ENCODE results near the gene TOPAZ1. TPM values are rescaled to one million over a fixed set of nuclear protein-coding genes. Genes with fewer than 3 reads are reported as not detected.

TOPAZ1 gene
- total RNA-seq, 1 experiment from 2014 or later = not detected

GRCh38 chr3:44365952-44366351, 124.3 kb downstream of the TOPAZ1 start:
- POLR2A ChIA-PET (ENCODE audit: unreplicated experiment) = no interaction called here
- no peaks in the 10 kb centered on the region for H3K9me3 ChIP-seq (ENCODE audit: low read length)
- H4K20me1 ChIP-seq (ENCODE audit: low read length) = no peaks in the 10 kb centered on the region
- no TSS peak for BruUV-seq (replicated peaks)
- no peaks in the 10 kb centered on the region for H3K27me3 ChIP-seq (ENCODE audit: low read length)
- H3K4me3 ChIP-seq (ENCODE audit: low read length) = no peak overlapping the region
- intact Hi-C loops (cut with micrococcal nuclease) = no loop called here
- DNase-seq (no peak), ATAC-seq (no peak)
- no peaks in the 10 kb centered on the region for H3K36me3 ChIP-seq (ENCODE audit: low read depth, low read length)
- H3K9me2 ChIP-seq (replicated peaks; ENCODE audit: low read length) = no peaks in the 10 kb centered on the region
- H3K4me2 ChIP-seq (ENCODE audit: low read length) = no peak overlapping the region
- H2AFZ ChIP-seq (ENCODE audit: low read length) = no peak overlapping the region
- no peak overlapping the region for H3K27ac ChIP-seq (ENCODE audit: low read length)
- no peaks in the 10 kb centered on the region for H3K4me1 ChIP-seq (ENCODE audit: insufficient read depth, low read length)
- no peaks in the 10 kb centered on the region for H3K79me2 ChIP-seq (ENCODE audit: low read length)
- H3F3A ChIP-seq (ENCODE audit: low read length, unreplicated experiment) = no peaks in the 10 kb centered on the region
- no peak overlapping the region for H3K9ac ChIP-seq (ENCODE audit: low read length)
- CTCF ChIA-PET = no interaction called here
- TF ChIP-seq EZH2 (IDR thresholded peaks at IDR 0.05; ENCODE audit: low read length, unreplicated experiment) = no peak
- no peak for TF ChIP-seq CTCF (conservative IDR thresholded peaks at IDR 0.05; ENCODE audit: low read depth, low read length)
- TF ChIP-seq EZH2phosphoT487 (IDR thresholded peaks at IDR 0.05; ENCODE audit: borderline replicate concordance, low read length) = no peak

- Histone ChIP-seq H3K9ac (ENCODE audit: low read length) (no peak overlapping the region), H3K9me2 (replicated peaks; ENCODE audit: low read length) (no peaks in the 10 kb centered on the region), H3K4me3 (ENCODE audit: low read length) (no peak overlapping the region), H3K36me3 (ENCODE audit: low read depth, low read length) (no peaks in the 10 kb centered on the region), H3K79me2 (ENCODE audit: low read length) (no peaks in the 10 kb centered on the region), H3F3A (ENCODE audit: low read length, unreplicated experiment) (no peaks in the 10 kb centered on the region), H3K4me2 (ENCODE audit: low read length) (no peak overlapping the region), H3K4me1 (ENCODE audit: insufficient read depth, low read length) (no peaks in the 10 kb centered on the region), H3K9me3 (ENCODE audit: low read length) (no peaks in the 10 kb centered on the region), H3K27ac (ENCODE audit: low read length) (no peak overlapping the region), H3K27me3 (ENCODE audit: low read length) (no peaks in the 10 kb centered on the region), H2AFZ (ENCODE audit: low read length) (no peak overlapping the region), H4K20me1 (ENCODE audit: low read length) (no peaks in the 10 kb centered on the region)
- CTCF ChIA-PET = no interaction called here
- TF ChIP-seq EZH2 (IDR thresholded peaks at IDR 0.05; ENCODE audit: low read length, unreplicated experiment) = no peak
- no peak for DNase-seq
- ATAC-seq = no peak
- POLR2A ChIA-PET (ENCODE audit: unreplicated experiment) = no interaction called here
- intact Hi-C loops (cut with micrococcal nuclease) = no loop called here
- no TSS peak for BruUV-seq (replicated peaks)
These were observed 133.8 kb downstream of the TOPAZ1 start for GRCh38 chr3:44375450-44375849.

Other genes with a start within 250 kb of the TOPAZ1 start
- gene TCAIM, start 96.9 kb downstream of the TOPAZ1 start, total RNA-seq (2014; rRNA removed) = 19.1 and 20.2 TPM in 2 replicates
- 7.7 and 8.2 TPM in 2 replicates for gene ZNF445, start 235.8 kb downstream of the TOPAZ1 start, total RNA-seq (2014; rRNA removed)